HG02884 (cell line): ENCODE data around the gene APC2.

ENCODE experiments used
- ATAC-seq: cut with Tn5 transposase; IDR thresholded peaks from one replicate; pipeline ENCODE4 v1.9.1; 2021; ENCODE audit warnings: mild to moderate bottlenecking, moderate library complexity; ENCODE audit not compliant: unreplicated experiment

The APC2 gene

GRCh38 chr19:1445185-1445931 is 4.6 kb upstream of the APC2 start:
- no peak for ATAC-seq

GRCh38 chr19:1445932-1446712 is 3.8 kb upstream of the APC2 start:
- ATAC-seq, result no peak

GRCh38 chr19:1446713-1447481 is 3.0 kb upstream of the APC2 start:
- ATAC-seq, result no peak

- no peak for ATAC-seq
These were observed 2.4 kb upstream of the APC2 start for GRCh38 chr19:1447504-1447903.

- no peak for ATAC-seq
These were observed 2.0 kb upstream of the APC2 start for GRCh38 chr19:1447944-1448343.

GRCh38 chr19:1450735-1451731 is 1.1 kb downstream of the APC2 start:
- ATAC-seq, result no peak

- ATAC-seq, result no peak
These were observed 2.2 kb downstream of the APC2 start for GRCh38 chr19:1451916-1452801.

- ATAC-seq, result no peak
These were observed 3.0 kb downstream of the APC2 start for GRCh38 chr19:1452802-1453524.

GRCh38 chr19:1453525-1454364 is 3.8 kb downstream of the APC2 start:
- ATAC-seq, result no peak

- ATAC-seq, result no peak
These were observed 5.0 kb downstream of the APC2 start for GRCh38 chr19:1455002-1455335.

GRCh38 chr19:1455336-1456120 is 5.6 kb downstream of the APC2 start:
- ATAC-seq, result no peak

- no peak for ATAC-seq
These were observed 6.4 kb downstream of the APC2 start for GRCh38 chr19:1456121-1456900.

GRCh38 chr19:1457031-1457739 is 7.3 kb downstream of the APC2 start:
- no peak for ATAC-seq

GRCh38 chr19:1457892-1458291 is 8.0 kb downstream of the APC2 start:
- no peak for ATAC-seq

- no peak for ATAC-seq
These were observed 9.6 kb downstream of the APC2 start for GRCh38 chr19:1459479-1459878.
